Measurements from ENCODE around the gene PLPPR2. TPM values are rescaled to one million over a fixed set of nuclear protein-coding genes. Genes with fewer than 3 reads are reported as not detected.

PLPPR2 gene
- total and polyA plus RNA-seq, 2 of the 4 experiments (the other 2 are of a cell fraction) = 3.9 to 45.2 TPM

- Histone ChIP-seq H3K18ac (ENCODE audit: low read depth, low read length) (peak overlapping the region; percentile 43), H3K14ac (replicated peaks; ENCODE audit: low read depth, low read length) (0 out of 2 replicates have a peak overlapping the region, but pooled peaks have one; percentile 4), H2AK5ac (ENCODE audit: low read depth, low read length) (peak overlapping the region; percentile 51), H3K27ac (ENCODE audit: insufficient read depth, low read length) (peak overlapping the region; percentile 62), H2BK20ac (ENCODE audit: low read depth, low read length) (no peak overlapping the region), H2BK15ac (ENCODE audit: low read depth, low read length) (peak overlapping the region; percentile 22; the same call in 1 of the 3 replicates), H3K9me3 (ENCODE audit: control insufficient read depth, insufficient read depth, low read length) (no peaks in the 10 kb centered on the region), H4K5ac (ENCODE audit: low read depth, low read length) (peak overlapping the region; percentile 60; the same call in 1 of the 2 replicates), H4K91ac (ENCODE audit: insufficient read depth, low read depth, low read length) (peak overlapping the region; percentile 81; the same call in 1 of the 2 replicates), H3K4me3 (ENCODE audit: insufficient read depth, low read depth, low read length) (peak overlapping the region; percentile 86), H3K9ac (ENCODE audit: low read depth, low read length) (peak overlapping the region; percentile 65), H2BK5ac (ENCODE audit: low read depth, low read length, poor library complexity, severe bottlenecking) (peak overlapping the region; percentile 81), H4K20me1 (ENCODE audit: insufficient read depth, low read length) (peaks cover 11% of the 10 kb centered on the region; the same call in 1 of the 2 replicates), H3K27me3 (ENCODE audit: control insufficient read depth, insufficient read depth, low read length) (no peaks in the 10 kb centered on the region; the same call in 1 of the 2 replicates), H3K4me2 (ENCODE audit: low read depth, low read length) (peak overlapping the region; percentile 97), H3K9me1 (ENCODE audit: insufficient read depth, low read length) (peaks cover 23% of the 10 kb centered on the region), H3K23ac (ENCODE audit: low read depth, low read length) (peak overlapping the region; percentile 41; the same call in 1 of the 2 replicates), H3K79me1 (ENCODE audit: low read depth in 1 of 2, low read length in 2 of 2) (peaks cover 8 to 25% of the 10 kb centered on the region in 2 experiments), H3K36me3 (ENCODE audit: control insufficient read depth, insufficient read depth, low read length) (no peaks in the 10 kb centered on the region), H2AFZ (replicated peaks; ENCODE audit: low read length, poor library complexity) (peak overlapping the region; percentile 96), H4K8ac (ENCODE audit: low read depth in 2 of 2, low read length in 2 of 2) (peak overlapping the region; percentile 9 to 71; a peak in 2 of 4 replicates), H3K4me1 (ENCODE audit: control insufficient read depth, insufficient read depth, low read length) (peaks cover 20% of the 10 kb centered on the region), H3K4ac (ENCODE audit: low read depth, low read length) (peak overlapping the region; percentile 29), H2AK9ac (replicated peaks; ENCODE audit: low read depth, low read length, poor library complexity) (peak overlapping the region; percentile 68), H2BK120ac (ENCODE audit: low read depth, low read length) (peak overlapping the region; percentile 45), H3K56ac (ENCODE audit: extremely low read depth, insufficient read depth, low read length) (no peak overlapping the region)
- BruUV-seq (replicated peaks) = no TSS peak
- ChIA-PET CTCF (interaction anchor here (0.5 to 2.9 kb wide), 17 partner anchors 11 to 178 kb away, joined by 3 to 9 read pairs (median 4); partner anchors contain the start of genes ELOF1, ODAD3 and PRKCSH), POLR2A (ENCODE audit: unreplicated experiment) (interaction anchor here (0.5 to 1.3 kb wide), 4 partner anchors 11 to 87 kb away, joined by 3 to 14 read pairs (median 4); no protein-coding TSS in a partner anchor)
- DNase-seq (peak; percentile 93), ATAC-seq (ENCODE audit: low read depth) (peak; percentile 88)
- dilution Hi-C loops (cut with HindIII; ENCODE audit: low sequenced_read_pairs, unreplicated experiment) (no loop called here), in situ Hi-C loops (cut with MboI; ENCODE audit: low sequenced_read_pairs) (no loop called here), intact Hi-C loops (cut with micrococcal nuclease) (loop anchor here (1.0 to 5.0 kb wide), 3 partner anchors 41 to 102 kb away; no protein-coding TSS in a partner anchor)
- 1% methylated on average over 34 of the region's 54 CpGs; no CpG with 5 or more reads in 1 of the 2 experiments for WGBS, 2 experiments (ENCODE audit: extremely low coverage in 2 of 2, insufficient read length in 1 of 2)
- TF ChIP-seq USF2 (IDR thresholded peaks at IDR 0.05; ENCODE audit: low read depth, low read length) = no peak
- TF ChIP-seq FOS (IDR thresholded peaks at IDR 0.05; ENCODE audit: low read depth, low read length) = 0 out of 2 replicates have a peak, but pooled peaks have one; percentile 15
- TF ChIP-seq RCOR1 (IDR thresholded peaks at IDR 0.05; ENCODE audit: insufficient replicate concordance, low read length) = no peak
- peak; percentile 91 for TF ChIP-seq POLR2A (IDR thresholded peaks at IDR 0.05; ENCODE audit: low read depth, low read length)
- TF ChIP-seq MAFK (IDR thresholded peaks at IDR 0.05; ENCODE audit: low read depth, low read length) = no peak
- TF ChIP-seq CEBPB (IDR thresholded peaks at IDR 0.05; ENCODE audit: low read depth, low read length) = no peak
- no peak for TF ChIP-seq NFE2L2 (IDR thresholded peaks at IDR 0.05; ENCODE audit: low read depth, low read length)
- TF ChIP-seq ELK1 (IDR thresholded peaks at IDR 0.05; ENCODE audit: borderline replicate concordance, low read depth, low read length) = no peak
- no peak for TF ChIP-seq MXI1 (IDR thresholded peaks at IDR 0.05; ENCODE audit: borderline replicate concordance, low read depth, low read length)
- peak; percentile 70; the same call in 1 of the 2 replicates for TF ChIP-seq MAZ (IDR thresholded peaks at IDR 0.05; ENCODE audit: borderline replicate concordance, low read depth, low read length)
- peak; percentile 53 for TF ChIP-seq CTCF (conservative IDR thresholded peaks at IDR 0.05; ENCODE audit: low read depth, low read length)
- no peak for TF ChIP-seq CHD1 (IDR thresholded peaks at IDR 0.05; ENCODE audit: low read depth, low read length)
These were observed 25.7 kb downstream of the PLPPR2 start for GRCh38 chr19:11380653-11381537.
